Thoracic aorta (tissue), 2 donors: ENCODE results near the gene PHF21A. TPM values are rescaled to one million over a fixed set of nuclear protein-coding genes. Genes with fewer than 3 reads are reported as not detected.

Experiments used
- ATAC-seq: fragments of 150-250 bp; one replicate; pipeline ENCODE4 v1.8.0; 2017; ENCODE audit warnings: low read depth; ENCODE audit not compliant: insufficient number of reproducible peaks, low FRiP score
- DNase-seq: peaks from one replicate; pipeline ENCODE4 v3.0.0-alpha.2; 2020; ENCODE audit warnings: low spot score
- H3K27ac ChIP-seq, 2 donors: fragments of 200-600 bp; sonication (generic); 1 replicate in 1 of 2; 2 replicates in 1 of 2; pipeline ENCODE4 v1.5.1; 2016; ENCODE audit warnings: mild to moderate bottlenecking in 2 of 2, moderate library complexity in 2 of 2
- H3K27me3 ChIP-seq: fragments of 200-600 bp; sonication (generic); replicated peaks from 2 replicates; pipeline ENCODE4 v1.6.0; 2016; ENCODE audit warnings: mild to moderate bottlenecking; ENCODE audit not compliant: insufficient read depth
- H3K36me3 ChIP-seq: fragments of 200-600 bp; sonication (generic); one replicate; pipeline ENCODE4 v1.5.1; 2016
- H3K4me1 ChIP-seq, 2 donors: fragments of 200-600 bp; sonication (generic); 1 replicate in 1 of 2; 2 replicates in 1 of 2; pipeline versions ENCODE4 v1.5.1 to v1.6.0; 2016; ENCODE audit warnings: low read depth in 2 of 2, mild to moderate bottlenecking in 1 of 2; ENCODE audit not compliant: control insufficient read depth in 1 of 2
- H3K4me3 ChIP-seq: fragments of 200-600 bp; sonication (generic); 2 replicates; pipeline ENCODE4 v1.5.1; 2016; ENCODE audit warnings: mild to moderate bottlenecking
- H3K9me3 ChIP-seq: fragments of 200-600 bp; sonication (generic); 2 replicates; pipeline ENCODE4 v1.5.1; 2016
- CTCF ChIP-seq: fragments of 200-600 bp; sonication (generic); IDR thresholded peaks from one replicate; pipeline ENCODE4 v1.5.1; 2019; ENCODE audit warnings: antibody characterized with exemption
- total RNA-seq, 2 donors: library from RNA; depleted of rRNA; stranded (reverse); fragments of >200 nt; gene quantifications; one replicate each; pipeline versions ENCODE4 v1.1.0 to v1.2.3, GENCODE V29; 2016

PHF21A gene
- total RNA-seq, 2 donors from 2014 or later = 62.3 to 104 TPM

- TF ChIP-seq CTCF = no peak
- Histone ChIP-seq H3K4me3 (no peak overlapping the region), H3K9me3 (no peaks in the 10 kb centered on the region), H3K36me3 (peaks cover 7% of the 10 kb centered on the region), H3K4me1 (peaks cover 0 to 11% of the 10 kb centered on the region in 2 donors), H3K27ac (no peak overlapping the region), H3K27me3 (no peaks in the 10 kb centered on the region)
- DNase-seq (no peak), ATAC-seq (no peak)
These were observed 48.9 kb downstream of the PHF21A start for GRCh38 chr11:46072172-46072964.

- H3K36me3 ChIP-seq = no peaks in the 10 kb centered on the region
- no peak for ATAC-seq
- no peak for DNase-seq
These were observed 50.2 kb downstream of the PHF21A start for GRCh38 chr11:46071091-46071490.

GRCh38 chr11:46069595-46069994, 51.7 kb downstream of the PHF21A start:
- Histone ChIP-seq H3K27me3 (no peaks in the 10 kb centered on the region), H3K27ac (no peak overlapping the region), H3K36me3 (no peaks in the 10 kb centered on the region), H3K9me3 (no peaks in the 10 kb centered on the region), H3K4me3 (no peak overlapping the region), H3K4me1 (no peaks in the 10 kb centered on the region)
- DNase-seq = no peak
- TF ChIP-seq CTCF = no peak
- no peak for ATAC-seq

More at GRCh38 chr11:46071091-46071490, 50.2 kb downstream of the PHF21A start:
- no peaks in the 10 kb centered on the region for H3K9me3 ChIP-seq
- no peak overlapping the region for H3K27ac ChIP-seq
- peaks cover 0 to 11% of the 10 kb centered on the region in 2 donors for H3K4me1 ChIP-seq
- no peaks in the 10 kb centered on the region for H3K27me3 ChIP-seq
- no peak overlapping the region for H3K4me3 ChIP-seq
- TF ChIP-seq CTCF = no peak

GRCh38 chr11:46066335-46066734, 54.9 kb downstream of the PHF21A start:
- Histone ChIP-seq H3K4me3 (no peak overlapping the region), H3K27ac (no peak overlapping the region), H3K4me1 (no peaks in the 10 kb centered on the region), H3K36me3 (no peaks in the 10 kb centered on the region), H3K9me3 (no peaks in the 10 kb centered on the region), H3K27me3 (no peaks in the 10 kb centered on the region)
- DNase-seq (no peak), ATAC-seq (no peak)
- no peak for TF ChIP-seq CTCF

GRCh38 chr11:46065681-46066080, 55.6 kb downstream of the PHF21A start:
- no peaks in the 10 kb centered on the region for H3K36me3 ChIP-seq
- H3K27ac ChIP-seq = no peak overlapping the region
- DNase-seq (no peak), ATAC-seq (no peak)
- H3K9me3 ChIP-seq = no peaks in the 10 kb centered on the region
- no peak overlapping the region for H3K4me3 ChIP-seq
- H3K27me3 ChIP-seq = no peaks in the 10 kb centered on the region
- no peaks in the 10 kb centered on the region for H3K4me1 ChIP-seq
- no peak for TF ChIP-seq CTCF
